Activated B cell treated with CpG ODN at 0.5 μM for 24 hours (primary cell): Measurements from ENCODE around the gene FPR3. TPM values are rescaled to one million over a fixed set of nuclear protein-coding genes. Genes with fewer than 3 reads are reported as not detected.

Source experiments
- ATAC-seq: fragments of 200-7000 bp; cut with Tn5 transposase; one replicate; pipeline ENCODE4 v1.10.0; 2021; ENCODE audit warnings: low read depth, mild to moderate bottlenecking, moderate library complexity
- CTCF ChIA-PET: fragments of 350-600 bp; sonication (Branson Sonifier 250); formaldehyde crosslinking; loops from one replicate; lab custom pipeline; 2021; ENCODE audit warnings: antibody characterized with exemption; lab: Charles Lee
- POLR2A ChIA-PET: fragments of 350-600 bp; sonication (Branson Sonifier 250); formaldehyde crosslinking; loops from one replicate; lab custom pipeline; 2021; ENCODE audit warnings: antibody characterized with exemption; lab: Charles Lee
- DNase-seq: peaks from one replicate; pipeline ENCODE4 v3.0.0; 2022
- H3K27ac Mint-ChIP-seq: one replicate; pipeline ENCODE4 v1.8.0; 2020; ENCODE audit warnings: mixed read lengths
- H3K27me3 Mint-ChIP-seq: one replicate; pipeline ENCODE4 v1.8.0; 2021; ENCODE audit warnings: mixed read lengths
- H3K36me3 Mint-ChIP-seq: one replicate; pipeline ENCODE4 v1.8.0; 2021; ENCODE audit warnings: low read depth, mixed read lengths
- H3K4me1 Mint-ChIP-seq: one replicate; pipeline ENCODE4 v1.8.0; 2021; ENCODE audit warnings: mixed read lengths
- H3K4me3 Mint-ChIP-seq: one replicate; pipeline ENCODE4 v1.8.0; 2020; ENCODE audit warnings: mild to moderate bottlenecking, mixed read lengths
- H3K9me3 Mint-ChIP-seq: one replicate; pipeline ENCODE4 v1.8.0; 2020; ENCODE audit warnings: mixed read lengths
- intact Hi-C: fragments of 100-400 bp; cut with micrococcal nuclease; formaldehyde crosslinking; loops from one replicate; pipeline ENCODE4 v1.15.1; 2024
- total RNA-seq: library from RNA; stranded (reverse); gene quantifications from 2 replicates; pipeline ENCODE4 v1.2.3, GENCODE V29; 2022
- TF ChIP-seq, protein P1 (sequence below): fragments of 200-600 bp; IDR thresholded peaks from one replicate; pipeline ENCODE4 v1.8.0; 2022; ENCODE audit warnings: antibody characterized with exemption, mild to moderate bottlenecking

FPR3 gene
- total RNA-seq, 1 donor from 2014 or later = 0.27 TPM

DNA sequence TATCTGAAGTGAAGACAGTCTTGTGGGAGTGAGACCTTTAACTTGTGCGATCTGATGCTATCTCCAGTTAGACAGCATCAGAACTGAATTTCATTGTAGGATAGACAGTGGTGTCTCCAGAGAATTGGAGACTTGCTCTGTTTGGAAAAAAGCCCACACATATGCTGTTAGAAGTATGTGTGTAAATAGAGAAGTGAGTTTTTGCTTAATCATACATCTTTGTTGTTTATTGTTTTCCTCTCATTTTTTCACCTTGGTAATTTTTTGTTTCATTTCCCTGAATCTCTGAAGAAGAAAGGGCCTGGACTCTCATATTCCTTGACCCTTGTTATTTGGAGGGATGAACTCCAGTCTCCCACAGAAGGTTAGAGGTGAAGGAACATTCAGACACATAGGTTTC is 21.8 kb downstream of the FPR3 start:
- intact Hi-C loops = no loop called here
- CTCF ChIA-PET = no interaction called here
- no peaks in the 10 kb centered on the region for H3K4me1 Mint-ChIP-seq
- H3K36me3 Mint-ChIP-seq = no peaks in the 10 kb centered on the region
- H3K4me3 Mint-ChIP-seq = no peak overlapping the region
- H3K27ac Mint-ChIP-seq = no peak overlapping the region
- H3K27me3 Mint-ChIP-seq = no peaks in the 10 kb centered on the region
- peaks cover 16% of the 10 kb centered on the region for H3K9me3 Mint-ChIP-seq
- TF ChIP-seq, protein P1, sequence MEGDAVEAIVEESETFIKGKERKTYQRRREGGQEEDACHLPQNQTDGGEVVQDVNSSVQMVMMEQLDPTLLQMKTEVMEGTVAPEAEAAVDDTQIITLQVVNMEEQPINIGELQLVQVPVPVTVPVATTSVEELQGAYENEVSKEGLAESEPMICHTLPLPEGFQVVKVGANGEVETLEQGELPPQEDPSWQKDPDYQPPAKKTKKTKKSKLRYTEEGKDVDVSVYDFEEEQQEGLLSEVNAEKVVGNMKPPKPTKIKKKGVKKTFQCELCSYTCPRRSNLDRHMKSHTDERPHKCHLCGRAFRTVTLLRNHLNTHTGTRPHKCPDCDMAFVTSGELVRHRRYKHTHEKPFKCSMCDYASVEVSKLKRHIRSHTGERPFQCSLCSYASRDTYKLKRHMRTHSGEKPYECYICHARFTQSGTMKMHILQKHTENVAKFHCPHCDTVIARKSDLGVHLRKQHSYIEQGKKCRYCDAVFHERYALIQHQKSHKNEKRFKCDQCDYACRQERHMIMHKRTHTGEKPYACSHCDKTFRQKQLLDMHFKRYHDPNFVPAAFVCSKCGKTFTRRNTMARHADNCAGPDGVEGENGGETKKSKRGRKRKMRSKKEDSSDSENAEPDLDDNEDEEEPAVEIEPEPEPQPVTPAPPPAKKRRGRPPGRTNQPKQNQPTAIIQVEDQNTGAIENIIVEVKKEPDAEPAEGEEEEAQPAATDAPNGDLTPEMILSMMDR = no peak
- DNase-seq (no peak), ATAC-seq (no peak)
- POLR2A ChIA-PET = no interaction called here

- no peaks in the 10 kb centered on the region for H3K27me3 Mint-ChIP-seq
- no peak overlapping the region for H3K27ac Mint-ChIP-seq
- intact Hi-C loops = no loop called here
Observed at GRCh38 chr19:51820011-51820410, 25.1 kb downstream of the FPR3 start.

DNA sequence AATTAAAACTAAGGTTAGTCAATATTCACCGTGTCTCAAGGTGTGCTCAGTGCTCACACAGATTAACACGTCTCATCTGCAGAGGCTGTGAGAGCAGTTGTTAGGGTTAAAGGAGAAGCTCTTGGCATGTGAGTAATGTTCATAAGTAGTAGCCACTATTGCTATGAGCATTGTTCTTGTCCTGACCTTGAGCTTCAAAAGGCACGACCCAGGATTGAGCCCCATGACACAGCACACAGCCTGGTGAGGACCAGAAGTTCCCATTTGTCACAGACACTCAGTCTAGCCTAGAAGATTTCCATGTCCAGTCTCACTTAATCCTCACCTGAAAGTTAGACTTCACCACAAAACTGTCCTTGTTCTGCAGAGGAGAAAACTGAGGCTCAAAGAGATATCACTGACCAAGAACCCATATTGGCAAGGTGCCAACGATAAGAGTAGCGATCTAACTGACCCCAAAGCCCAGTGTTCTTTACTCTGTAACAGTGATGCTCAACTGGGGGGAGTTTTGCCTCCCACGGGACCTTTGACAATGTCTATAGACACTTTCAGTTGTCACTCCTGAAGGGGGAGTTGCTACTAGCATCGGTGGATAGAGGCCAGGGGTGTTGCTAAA is 26.0 kb downstream of the FPR3 start:
- Mint-ChIP-seq H3K27me3 (no peaks in the 10 kb centered on the region), H3K4me3 (no peak overlapping the region), H3K4me1 (peaks cover 7% of the 10 kb centered on the region), H3K27ac (no peak overlapping the region), H3K36me3 (no peaks in the 10 kb centered on the region), H3K9me3 (peaks cover 27% of the 10 kb centered on the region)
- ChIA-PET POLR2A (interaction anchor here (0.6 kb wide), 1 partner anchor 23 kb away, joined by 9 read pairs; no protein-coding TSS in a partner anchor), CTCF (no interaction called here)
- DNase-seq (no peak), ATAC-seq (no peak)
- TF ChIP-seq, protein P1 = no peak
- intact Hi-C loops = no loop called here

More at GRCh38 chr19:51820011-51820410, 25.1 kb downstream of the FPR3 start:
- H3K9me3 Mint-ChIP-seq = peaks cover 23% of the 10 kb centered on the region
- CTCF ChIA-PET = no interaction called here
- TF ChIP-seq, protein P1 = no peak
- ATAC-seq = no peak
- no peak overlapping the region for H3K4me3 Mint-ChIP-seq
- H3K4me1 Mint-ChIP-seq = peaks cover 7% of the 10 kb centered on the region
- no peak for DNase-seq
- POLR2A ChIA-PET = no interaction called here
- no peaks in the 10 kb centered on the region for H3K36me3 Mint-ChIP-seq

- Mint-ChIP-seq H3K27me3 (no peaks in the 10 kb centered on the region), H3K27ac (no peak overlapping the region), H3K4me1 (peaks cover 7% of the 10 kb centered on the region), H3K9me3 (peaks cover 32% of the 10 kb centered on the region), H3K36me3 (no peaks in the 10 kb centered on the region), H3K4me3 (no peak overlapping the region)
- intact Hi-C loops = no loop called here
- POLR2A ChIA-PET = no interaction called here
- DNase-seq = no peak
- TF ChIP-seq, protein P1 = no peak
- CTCF ChIA-PET = no interaction called here
- no peak for ATAC-seq
Observed at GRCh38 chr19:51821456-51821855, 26.5 kb downstream of the FPR3 start.

GRCh38 chr19:51821921-51822320 is 27.0 kb downstream of the FPR3 start:
- ATAC-seq (no peak), DNase-seq (no peak)
- Mint-ChIP-seq H3K27ac (no peak overlapping the region), H3K27me3 (no peaks in the 10 kb centered on the region), H3K4me1 (peaks cover 7% of the 10 kb centered on the region), H3K4me3 (no peak overlapping the region), H3K9me3 (peaks cover 37% of the 10 kb centered on the region), H3K36me3 (peaks cover 3% of the 10 kb centered on the region)
- TF ChIP-seq, protein P1 = no peak
- ChIA-PET CTCF (no interaction called here), POLR2A (no interaction called here)
- intact Hi-C loops = no loop called here
